Endothelial cell (in vitro differentiated cells): ENCODE data around the gene PIGQ. TPM values are rescaled to one million over a fixed set of nuclear protein-coding genes. Genes with fewer than 3 reads are reported as not detected.

Experiments used
- DNase-seq: peaks from one replicate; pipeline ENCODE4 v3.0.0; 2021; ENCODE audit warnings: low spot score
- H3K27ac Mint-ChIP-seq: one replicate; pipeline ENCODE4 v1.8.0; 2021; ENCODE audit warnings: mixed read lengths, inconsistent platforms; ENCODE audit not compliant: unreplicated experiment
- H3K27me3 Mint-ChIP-seq: one replicate; pipeline ENCODE4 v1.8.0; 2021; ENCODE audit warnings: mild to moderate bottlenecking, moderate library complexity, mixed read lengths, inconsistent platforms; ENCODE audit not compliant: unreplicated experiment
- H3K36me3 Mint-ChIP-seq: one replicate; pipeline ENCODE4 v1.8.0; 2021; ENCODE audit warnings: mild to moderate bottlenecking, low read depth, mixed read lengths, inconsistent platforms; ENCODE audit not compliant: unreplicated experiment
- H3K4me1 Mint-ChIP-seq: one replicate; pipeline ENCODE4 v1.8.0; 2021; ENCODE audit warnings: mild to moderate bottlenecking, mixed read lengths, inconsistent platforms; ENCODE audit not compliant: unreplicated experiment
- H3K4me3 Mint-ChIP-seq: one replicate; pipeline ENCODE4 v1.8.0; 2021; ENCODE audit warnings: mild to moderate bottlenecking, mixed read lengths, inconsistent platforms; ENCODE audit not compliant: unreplicated experiment
- H3K9me3 Mint-ChIP-seq: one replicate; pipeline ENCODE4 v1.8.0; 2021; ENCODE audit warnings: mixed read lengths, inconsistent platforms; ENCODE audit not compliant: unreplicated experiment
- total RNA-seq: library from RNA; stranded (reverse); fragmentation: NEBNext Ultra II Directional; extraction: Animal tissue kit (Norgen Biotek cat#: 25700); gene quantifications from one replicate; pipeline ENCODE4 v1.2.1, GENCODE V29; 2021; ENCODE audit not compliant: unreplicated experiment
- TF ChIP-seq, protein P1 (sequence below): fragments of 200-600 bp; sonication (generic); IDR thresholded peaks from one replicate; pipeline ENCODE4 v1.5.0; 2021; ENCODE audit warnings: antibody characterized with exemption; ENCODE audit not compliant: unreplicated experiment

Gene PIGQ
- total RNA-seq, 1 donor from 2014 or later = 38.4 TPM

DNA sequence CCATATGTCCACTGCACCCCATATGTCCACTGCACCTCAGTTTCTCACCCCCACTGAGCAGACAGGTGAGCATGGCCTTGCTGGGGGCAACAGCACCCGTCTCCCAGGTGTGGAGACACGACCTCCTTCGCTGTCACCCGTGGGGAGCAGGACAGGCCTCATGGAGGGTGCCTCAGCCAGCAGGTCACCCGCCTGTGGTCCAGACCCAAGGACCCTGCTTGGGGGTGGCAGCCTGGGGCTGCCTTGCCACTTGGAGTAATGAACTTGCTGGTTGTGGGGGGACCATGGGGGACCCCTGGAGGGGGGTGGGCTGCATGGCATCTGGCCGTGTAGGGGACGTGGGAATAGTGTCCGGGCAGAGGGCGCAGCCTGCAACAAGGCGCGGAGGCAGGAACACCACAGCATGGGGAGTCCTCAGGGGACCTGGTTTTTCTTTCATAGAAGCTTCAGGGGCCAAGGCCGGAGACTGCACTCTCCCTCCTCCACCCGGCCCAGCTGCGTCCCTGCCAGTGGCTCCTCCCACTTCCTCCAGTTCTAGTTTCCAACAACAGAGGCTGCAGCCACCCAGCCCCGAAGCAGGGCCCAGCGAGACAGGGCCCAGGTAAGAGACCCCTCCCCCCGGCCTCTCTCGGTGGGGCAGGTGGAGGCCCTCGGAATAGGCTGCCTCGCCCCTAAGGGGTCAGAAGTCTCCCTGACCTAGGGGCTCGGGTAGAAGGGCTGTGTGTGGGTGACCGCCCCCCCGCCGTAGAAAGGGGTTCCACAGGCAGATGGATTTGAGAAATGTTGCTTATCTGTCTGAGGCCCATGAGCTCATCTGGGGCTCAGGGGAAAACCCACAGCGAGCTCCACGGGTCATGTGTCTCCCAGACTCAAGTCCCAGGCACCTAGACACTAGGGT is 3.0 kb upstream of the PIGQ start, which contains the start of gene NHLRC4:
NHLRC4 (plus strand) TSS at position 531 of the 898 bp plus-strand sequence. CDS start 1,043 bp downstream, outside the sequence.
- Mint-ChIP-seq H3K27ac (no peak within 1 kb of the TSS), H3K36me3 (no peaks in the 10 kb centered on the region), H3K4me1 (peaks cover 6% of the 10 kb centered on the region), H3K4me3 (no peak within 1 kb of the TSS), H3K9me3 (no peaks in the 10 kb centered on the region), H3K27me3 (peaks cover 3% of the 10 kb centered on the region)
- peak; percentile 40 for DNase-seq
- TF ChIP-seq, protein P1, sequence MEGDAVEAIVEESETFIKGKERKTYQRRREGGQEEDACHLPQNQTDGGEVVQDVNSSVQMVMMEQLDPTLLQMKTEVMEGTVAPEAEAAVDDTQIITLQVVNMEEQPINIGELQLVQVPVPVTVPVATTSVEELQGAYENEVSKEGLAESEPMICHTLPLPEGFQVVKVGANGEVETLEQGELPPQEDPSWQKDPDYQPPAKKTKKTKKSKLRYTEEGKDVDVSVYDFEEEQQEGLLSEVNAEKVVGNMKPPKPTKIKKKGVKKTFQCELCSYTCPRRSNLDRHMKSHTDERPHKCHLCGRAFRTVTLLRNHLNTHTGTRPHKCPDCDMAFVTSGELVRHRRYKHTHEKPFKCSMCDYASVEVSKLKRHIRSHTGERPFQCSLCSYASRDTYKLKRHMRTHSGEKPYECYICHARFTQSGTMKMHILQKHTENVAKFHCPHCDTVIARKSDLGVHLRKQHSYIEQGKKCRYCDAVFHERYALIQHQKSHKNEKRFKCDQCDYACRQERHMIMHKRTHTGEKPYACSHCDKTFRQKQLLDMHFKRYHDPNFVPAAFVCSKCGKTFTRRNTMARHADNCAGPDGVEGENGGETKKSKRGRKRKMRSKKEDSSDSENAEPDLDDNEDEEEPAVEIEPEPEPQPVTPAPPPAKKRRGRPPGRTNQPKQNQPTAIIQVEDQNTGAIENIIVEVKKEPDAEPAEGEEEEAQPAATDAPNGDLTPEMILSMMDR = no peak

DNA sequence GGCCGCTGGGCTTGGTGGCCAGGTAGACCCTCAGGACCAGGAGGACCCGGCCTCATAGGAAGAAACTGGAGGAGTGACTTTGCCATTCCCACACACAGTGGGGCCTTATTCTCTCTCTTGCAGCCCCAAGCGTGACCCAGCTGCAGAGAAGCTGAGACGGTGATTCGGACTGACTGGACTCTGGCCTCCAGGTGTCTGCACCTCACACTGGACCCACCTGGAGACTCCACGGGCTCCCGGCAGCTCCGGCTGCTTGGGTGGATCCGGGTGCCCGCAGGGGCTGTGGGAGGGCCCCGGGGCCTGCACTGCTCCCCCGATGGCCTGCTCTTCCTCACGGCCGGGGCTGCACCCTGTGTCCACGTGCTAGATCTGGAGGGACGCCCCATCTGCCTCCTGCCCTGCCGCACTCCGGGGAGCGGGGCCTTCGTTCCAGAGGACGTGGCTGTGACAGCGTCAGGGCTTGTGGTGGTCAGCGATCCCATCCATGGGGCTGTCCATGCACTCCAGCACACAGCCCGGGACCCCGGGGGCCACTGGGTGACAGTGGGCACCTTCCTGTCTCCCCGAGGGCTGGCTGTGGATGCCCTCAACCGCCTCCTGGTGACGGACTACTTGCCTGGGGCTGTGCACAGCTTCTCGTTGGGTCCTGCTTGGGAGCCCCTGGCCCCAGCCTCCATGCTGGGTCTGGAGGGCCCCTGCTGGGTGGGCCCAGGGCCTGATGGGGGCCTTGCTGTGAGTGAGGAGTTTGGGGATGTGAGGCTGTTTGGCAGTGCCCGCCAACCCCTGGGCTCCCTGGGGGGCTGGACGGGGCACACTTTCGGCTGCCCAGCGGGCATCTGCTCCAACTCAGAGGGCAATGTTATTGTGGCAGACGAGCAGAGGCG is 2.2 kb upstream of the PIGQ start:
- Mint-ChIP-seq H3K27me3 (peaks cover 4% of the 10 kb centered on the region), H3K9me3 (no peaks in the 10 kb centered on the region), H3K27ac (no peak overlapping the region), H3K4me1 (peaks cover 6% of the 10 kb centered on the region), H3K4me3 (no peak overlapping the region), H3K36me3 (no peaks in the 10 kb centered on the region)
- TF ChIP-seq, protein P1 = no peak
- DNase-seq = no peak

DNA sequence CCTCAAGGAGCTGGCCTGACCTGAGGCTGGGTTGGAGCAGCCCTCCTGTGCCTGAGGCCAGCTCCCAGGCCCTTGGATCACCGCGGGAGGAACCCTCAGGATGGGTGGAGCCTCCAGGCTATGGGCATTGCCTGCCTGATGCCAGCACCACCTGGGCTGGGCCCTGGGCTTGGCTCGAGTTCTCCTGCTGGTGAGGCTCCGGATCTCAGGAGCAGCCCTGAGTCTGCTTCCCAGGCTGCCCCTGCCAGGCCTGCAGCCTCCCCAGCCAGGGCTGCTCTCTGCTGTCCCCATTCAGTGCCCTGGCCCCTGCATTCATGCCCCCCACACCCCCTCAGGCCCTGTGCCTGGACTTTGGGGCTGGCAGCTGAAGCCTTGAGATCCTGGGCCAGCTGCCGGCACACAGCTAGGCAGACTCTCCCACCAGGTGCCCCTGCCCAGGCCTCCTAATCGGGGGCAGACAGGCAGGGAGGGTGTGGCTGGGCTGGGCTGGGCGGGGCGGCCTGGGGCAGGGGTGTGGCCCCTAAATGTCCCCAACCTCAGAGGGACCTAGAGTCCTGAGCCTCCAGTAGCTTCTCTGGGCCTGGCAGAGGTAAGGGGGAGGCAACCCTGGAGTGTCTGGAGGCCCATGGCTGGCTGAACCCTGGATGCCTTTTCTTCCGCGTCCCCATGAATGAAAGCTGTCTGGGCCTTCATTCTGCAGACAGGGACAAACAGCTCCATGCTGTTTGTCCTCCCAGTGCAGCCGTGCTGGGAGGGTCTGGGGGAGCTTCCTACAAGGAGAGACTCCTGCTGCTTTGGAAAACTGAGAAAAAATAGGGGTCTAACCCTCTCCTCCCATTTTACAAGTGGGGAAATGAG is 1.1 kb upstream of the PIGQ start:
- DNase-seq = no peak
- TF ChIP-seq, protein P1 = no peak
- no peaks in the 10 kb centered on the region for H3K9me3 Mint-ChIP-seq
- peak overlapping the region; percentile 85 for H3K4me3 Mint-ChIP-seq
- H3K27me3 Mint-ChIP-seq = peaks cover 4% of the 10 kb centered on the region
- H3K36me3 Mint-ChIP-seq = no peaks in the 10 kb centered on the region
- H3K27ac Mint-ChIP-seq = no peak overlapping the region
- H3K4me1 Mint-ChIP-seq = peaks cover 6% of the 10 kb centered on the region

DNA sequence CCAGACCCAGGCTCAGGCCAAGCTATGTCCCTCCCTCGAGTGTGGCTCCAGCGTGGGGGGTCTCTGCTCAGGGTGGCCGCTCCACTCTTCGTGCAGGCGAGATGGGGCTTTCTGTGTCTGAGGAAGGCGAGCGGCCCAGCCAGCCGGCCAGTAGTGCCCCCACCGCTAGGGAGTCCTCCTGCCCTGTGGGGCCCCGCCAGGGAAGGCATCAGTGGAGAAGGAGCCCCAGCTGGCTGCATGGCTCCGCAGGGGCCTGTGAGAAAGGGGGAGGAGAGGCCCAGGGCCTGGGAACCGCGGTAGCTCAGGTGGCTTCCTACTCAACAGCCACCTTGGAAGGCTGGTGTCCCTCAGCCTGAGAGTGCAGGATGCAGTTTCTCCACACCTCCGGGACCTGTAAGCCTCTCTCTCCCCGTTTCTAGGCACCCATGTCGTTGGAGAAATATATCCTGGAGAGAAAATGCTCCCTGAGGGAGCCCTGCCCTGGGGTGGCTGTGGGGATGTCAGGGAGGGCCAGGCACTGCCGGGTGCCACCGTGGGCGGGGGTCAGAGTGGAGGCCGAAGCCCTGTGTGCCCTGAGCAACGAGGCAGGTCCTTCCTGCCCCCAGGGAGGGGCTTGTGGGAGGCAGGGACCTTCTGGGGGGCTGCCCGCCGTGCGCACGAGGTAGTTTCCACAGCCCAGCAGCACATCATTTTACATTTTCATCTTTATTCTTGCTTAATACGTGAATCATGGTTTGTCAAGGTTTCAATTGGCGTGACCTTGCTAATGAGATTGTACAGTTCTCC is 3.3 kb downstream of the PIGQ start:
- Mint-ChIP-seq H3K27ac (no peak overlapping the region), H3K9me3 (no peaks in the 10 kb centered on the region), H3K36me3 (no peaks in the 10 kb centered on the region), H3K27me3 (peaks cover 8% of the 10 kb centered on the region), H3K4me3 (no peak overlapping the region), H3K4me1 (peaks cover 10% of the 10 kb centered on the region)
- TF ChIP-seq, protein P1 = no peak
- DNase-seq = no peak
